Sigmoid colon (tissue), 3 donors: Measurements from ENCODE around the gene ZSWIM2.

ENCODE experiments used
- POLR2A ChIP-seq, 2 donors: fragments of 450-650 bp; IDR thresholded peaks; one replicate each; pipeline ENCODE4 v1.6.1; 2016; ENCODE audit warnings: antibody characterized with exemption in 2 of 2, mild to moderate bottlenecking in 2 of 2, moderate library complexity in 2 of 2
- TF ChIP-seq, protein P1 (sequence below), 4 experiments: fragments of 450-650 bp in 3 of 4; fragments of 200-600 bp in 1 of 4; IDR thresholded peaks; one replicate each; pipeline ENCODE4 v1.5.1; 2016 to 2019; ENCODE audit warnings: antibody characterized with exemption in 4 of 4, mild to moderate bottlenecking in 3 of 4, moderate library complexity in 2 of 4

DNA sequence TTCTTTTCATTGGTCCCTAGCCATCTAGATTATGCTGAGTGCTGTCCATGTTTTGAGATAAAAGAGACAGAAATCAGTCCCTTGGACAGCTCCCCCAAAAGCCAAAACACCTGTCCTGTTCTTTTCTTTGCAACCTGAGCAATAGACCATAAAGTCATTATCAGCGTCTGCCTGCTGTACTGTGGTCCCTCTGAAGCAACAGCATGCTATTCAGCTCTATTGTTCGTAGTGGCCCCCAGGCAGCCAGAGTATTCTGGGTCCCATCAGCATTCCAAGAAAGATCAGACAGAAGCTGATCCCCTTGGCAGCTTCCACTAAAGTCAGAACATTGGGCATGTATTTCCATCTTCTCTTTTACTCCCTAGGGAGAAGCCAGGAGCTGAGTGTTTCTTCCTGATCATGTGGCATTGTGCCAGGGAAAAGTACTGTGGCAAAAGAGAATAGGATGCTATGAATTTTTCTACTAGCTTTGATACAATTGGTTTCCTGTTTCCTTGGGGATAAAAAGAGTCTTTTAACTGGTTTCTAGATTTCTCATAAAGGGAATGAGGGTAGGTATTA, 33.6 kb upstream of the ZSWIM2 start:
- no peak for TF ChIP-seq POLR2A (IDR thresholded peaks at IDR 0.05)
- TF ChIP-seq, protein P1, sequence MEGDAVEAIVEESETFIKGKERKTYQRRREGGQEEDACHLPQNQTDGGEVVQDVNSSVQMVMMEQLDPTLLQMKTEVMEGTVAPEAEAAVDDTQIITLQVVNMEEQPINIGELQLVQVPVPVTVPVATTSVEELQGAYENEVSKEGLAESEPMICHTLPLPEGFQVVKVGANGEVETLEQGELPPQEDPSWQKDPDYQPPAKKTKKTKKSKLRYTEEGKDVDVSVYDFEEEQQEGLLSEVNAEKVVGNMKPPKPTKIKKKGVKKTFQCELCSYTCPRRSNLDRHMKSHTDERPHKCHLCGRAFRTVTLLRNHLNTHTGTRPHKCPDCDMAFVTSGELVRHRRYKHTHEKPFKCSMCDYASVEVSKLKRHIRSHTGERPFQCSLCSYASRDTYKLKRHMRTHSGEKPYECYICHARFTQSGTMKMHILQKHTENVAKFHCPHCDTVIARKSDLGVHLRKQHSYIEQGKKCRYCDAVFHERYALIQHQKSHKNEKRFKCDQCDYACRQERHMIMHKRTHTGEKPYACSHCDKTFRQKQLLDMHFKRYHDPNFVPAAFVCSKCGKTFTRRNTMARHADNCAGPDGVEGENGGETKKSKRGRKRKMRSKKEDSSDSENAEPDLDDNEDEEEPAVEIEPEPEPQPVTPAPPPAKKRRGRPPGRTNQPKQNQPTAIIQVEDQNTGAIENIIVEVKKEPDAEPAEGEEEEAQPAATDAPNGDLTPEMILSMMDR (IDR thresholded peaks at IDR 0.05) = no peak
